ENCODE measurements around the gene PALLD.

GRCh38 chr4:168797194-168797593 is 300.3 kb downstream of the PALLD start:
- TF ChIP-seq CTCF (IDR thresholded peaks at IDR 0.05) (no peak), TCF7L2 (IDR thresholded peaks at IDR 0.05; ENCODE audit: low read depth, low read length) (no peak), REST (IDR thresholded peaks at IDR 0.05; ENCODE audit: insufficient read depth in 1 of 2, low read depth in 2 of 2, low read length in 1 of 2) (no peak), SIN3A (IDR thresholded peaks at IDR 0.05; ENCODE audit: borderline replicate concordance, insufficient read depth, low read depth, low read length) (no peak)

All from Panc1 (cell line).